H9 (cell line): ENCODE results near the gene CEP120. TPM values are rescaled to one million over a fixed set of nuclear protein-coding genes. Genes with fewer than 3 reads are reported as not detected.

Experiments
- DNase-seq: peaks from one replicate; pipeline ENCODE4 v3.0.0-alpha.2; 2017
- H2AFZ ChIP-seq: one replicate; pipeline ENCODE4 v1.6.1; 2013; ENCODE audit warnings: mild to moderate bottlenecking, low read length, control low read depth, moderate library complexity
- H2AK5ac ChIP-seq: 2 replicates; pipeline ENCODE4 v1.6.1; 2013; ENCODE audit warnings: low read length, control low read depth, mixed read lengths; ENCODE audit not compliant: insufficient read length
- H2BK120ac ChIP-seq: one replicate; pipeline ENCODE4 v1.6.1; 2013; ENCODE audit warnings: low read depth, mild to moderate bottlenecking, low read length, control low read depth, inconsistent platforms; ENCODE audit not compliant: poor library complexity, severe bottlenecking
- H2BK12ac ChIP-seq: 2 replicates; pipeline ENCODE4 v1.6.1; 2013; ENCODE audit warnings: low read length, control low read depth, mixed read lengths, low read depth; ENCODE audit not compliant: insufficient read length
- H2BK15ac ChIP-seq: 2 replicates; pipeline ENCODE4 v1.6.1; 2013; ENCODE audit warnings: low read depth, low read length, control low read depth
- H2BK20ac ChIP-seq: one replicate; pipeline ENCODE4 v1.6.1; 2013; ENCODE audit warnings: low read depth, mild to moderate bottlenecking, low read length, control low read depth, inconsistent platforms; ENCODE audit not compliant: poor library complexity, severe bottlenecking
- H2BK5ac ChIP-seq: 2 replicates; pipeline ENCODE4 v1.6.1; 2013; ENCODE audit warnings: low read length, control low read depth, mixed read lengths; ENCODE audit not compliant: insufficient read length
- H3K14ac ChIP-seq: 2 replicates; pipeline ENCODE4 v1.6.1; 2013; ENCODE audit warnings: low read length, control low read depth; ENCODE audit not compliant: insufficient read depth
- H3K18ac ChIP-seq: 2 replicates; pipeline ENCODE4 v1.6.1; 2013; ENCODE audit warnings: low read depth, mild to moderate bottlenecking, mixed read lengths, low read length, control low read depth; ENCODE audit not compliant: insufficient read length
- H3K23ac ChIP-seq: 2 replicates; pipeline ENCODE4 v1.6.1; 2013; ENCODE audit warnings: low read length, control low read depth, mixed read lengths, low read depth; ENCODE audit not compliant: insufficient read length
- H3K23me2 ChIP-seq: 2 replicates; pipeline ENCODE4 v1.6.1; 2013; ENCODE audit warnings: low read depth, mild to moderate bottlenecking, mixed read lengths, low read length, control low read depth; ENCODE audit not compliant: insufficient read length, poor library complexity, severe bottlenecking
- H3K27ac ChIP-seq: 2 replicates; pipeline ENCODE4 v1.5.1; 2013; ENCODE audit warnings: low read length, control low read depth, mixed read lengths, low read depth; ENCODE audit not compliant: insufficient read length
- H3K27me3 ChIP-seq: 2 replicates; pipeline ENCODE4 v1.6.1; 2013; ENCODE audit warnings: low read length, control low read depth, inconsistent platforms; ENCODE audit not compliant: insufficient read depth
- H3K4ac ChIP-seq: 2 replicates; pipeline ENCODE4 v1.6.1; 2013; ENCODE audit warnings: low read depth, mild to moderate bottlenecking, control low read depth, inconsistent platforms, low read length, moderate library complexity
- H3K4me1 ChIP-seq: 2 replicates; pipeline ENCODE4 v1.6.1; 2013; ENCODE audit warnings: low read length, control low read depth, inconsistent platforms; ENCODE audit not compliant: insufficient read depth
- H3K4me2 ChIP-seq: 2 replicates; pipeline ENCODE4 v1.6.1; 2013; ENCODE audit warnings: low read length, control low read depth, mixed read lengths; ENCODE audit not compliant: insufficient read length, insufficient read depth
- H3K56ac ChIP-seq: 2 replicates; pipeline ENCODE4 v1.6.1; 2013; ENCODE audit warnings: low read depth, mild to moderate bottlenecking, mixed read lengths, low read length, control low read depth; ENCODE audit not compliant: insufficient read length
- H3K79me1 ChIP-seq: 2 replicates; pipeline ENCODE4 v1.6.1; 2013; ENCODE audit warnings: low read depth, mild to moderate bottlenecking, moderate library complexity, low read length, control low read depth, inconsistent platforms; ENCODE audit not compliant: insufficient read depth, poor library complexity, severe bottlenecking
- H3K79me2 ChIP-seq: 2 replicates; pipeline ENCODE4 v1.6.1; 2013; ENCODE audit warnings: low read length, control low read depth, inconsistent platforms; ENCODE audit not compliant: insufficient read depth
- H3K9ac ChIP-seq: 2 replicates; pipeline ENCODE4 v1.6.1; 2013; ENCODE audit warnings: low read length, control low read depth, mixed read lengths; ENCODE audit not compliant: insufficient read length; ENCODE audit errors: extremely low read depth
- H3K9me3 ChIP-seq: one replicate; pipeline ENCODE4 v1.6.1; 2013; ENCODE audit warnings: low read depth, low read length, inconsistent platforms; ENCODE audit not compliant: control insufficient read depth
- H3T11ph ChIP-seq: one replicate; pipeline ENCODE4 v1.6.1; 2013; ENCODE audit warnings: mild to moderate bottlenecking, low read length, control low read depth, inconsistent platforms
- H4K20me1 ChIP-seq: one replicate; pipeline ENCODE4 v1.6.1; 2013; ENCODE audit not compliant: control insufficient read depth, insufficient read length, insufficient read depth
- H4K5ac ChIP-seq: 2 replicates; pipeline ENCODE4 v1.6.1; 2013; ENCODE audit warnings: low read depth, mild to moderate bottlenecking, mixed read lengths, low read length, control low read depth; ENCODE audit not compliant: insufficient read length
- H4K8ac ChIP-seq: replicated peaks from 2 replicates; pipeline ENCODE4 v1.6.1; 2013; ENCODE audit warnings: low read length, control low read depth, mixed read lengths, low read depth; ENCODE audit not compliant: insufficient read length
- H4K91ac ChIP-seq: 2 replicates; pipeline ENCODE4 v1.6.1; 2013; ENCODE audit warnings: low read depth, mild to moderate bottlenecking, moderate library complexity, mixed read lengths, low read length, control low read depth; ENCODE audit not compliant: insufficient read length
- H3K27ac Mint-ChIP-seq, 3 experiments: 2 replicates in 2 of 3; 3 replicates in 1 of 3; pipeline ENCODE4 v1.8.0; 2020 to 2021; ENCODE audit warnings: mixed read lengths in 3 of 3, mild to moderate bottlenecking in 1 of 3, moderate library complexity in 1 of 3
- H3K27me3 Mint-ChIP-seq: 2 replicates; pipeline ENCODE4 v1.8.0; 2021; ENCODE audit warnings: low read depth, mild to moderate bottlenecking, moderate library complexity, mixed read lengths
- H3K36me3 Mint-ChIP-seq, 3 experiments: 2 replicates in 2 of 3; 3 replicates in 1 of 3; pipeline ENCODE4 v1.8.0; 2020 to 2021; ENCODE audit warnings: low read depth in 3 of 3, mixed read lengths in 3 of 3; ENCODE audit not compliant: insufficient read depth in 1 of 3
- H3K4me1 Mint-ChIP-seq, 2 experiments: 2 replicates each; pipeline ENCODE4 v1.8.0; 2020; ENCODE audit warnings: mixed read lengths in 2 of 2
- H3K4me3 Mint-ChIP-seq, 2 experiments: 2 replicates in 1 of 2; 3 replicates in 1 of 2; pipeline ENCODE4 v1.8.0; 2020 to 2021; ENCODE audit warnings: mild to moderate bottlenecking in 2 of 2, mixed read lengths in 2 of 2, moderate library complexity in 1 of 2
- H3K9me3 Mint-ChIP-seq, 2 experiments: 2 replicates in 1 of 2; 3 replicates in 1 of 2; pipeline ENCODE4 v1.8.0; 2020; ENCODE audit warnings: mild to moderate bottlenecking in 2 of 2, mixed read lengths in 2 of 2, moderate library complexity in 1 of 2
- CTCF ChIP-seq: fragments of 200-600 bp; sonication (generic); conservative IDR thresholded peaks from 3 replicates; pipeline ENCODE4 v1.8.0; 2021; ENCODE audit warnings: antibody characterized with exemption, mild to moderate bottlenecking
- WGBS: extraction: QIAGEN DNeasy Blood & Tissue Kit; methylation state at CpG from one replicate; pipeline ENCODE4 v1.1.7; 2013; ENCODE audit warnings: missing lambda C conversion rate, low lambda C conversion rate, mixed read lengths; ENCODE audit not compliant: insufficient read length; ENCODE audit errors: extremely low coverage; 5-methylcytosine and 5-hydroxymethylcytosine counted together
- total RNA-seq: library from RNA; stranded (reverse); gene quantifications from 2 replicates; pipeline ENCODE4 v1.2.1, GENCODE V29; 2021

The CEP120 gene
- total RNA-seq, 1 experiment from 2014 or later = 22.5 TPM

GRCh38 chr5:123369371-123369968 is 53.7 kb downstream of the CEP120 start:
- Histone ChIP-seq H2BK20ac (no peak overlapping the region), H2BK5ac (no peak overlapping the region), H3K14ac (no peak overlapping the region), H3K27me3 (no peaks in the 10 kb centered on the region), H2BK12ac (no peak overlapping the region), H2BK120ac (no peak overlapping the region), H3K9ac (no peak overlapping the region), H4K5ac (no peak overlapping the region), H2BK15ac (no peak overlapping the region), H3K79me2 (no peaks in the 10 kb centered on the region), H3K27ac (no peak overlapping the region), H2AK5ac (no peak overlapping the region), H3K4ac (no peak overlapping the region), H3K56ac (no peak overlapping the region), H3K4me2 (no peak overlapping the region), H4K8ac (no peak overlapping the region), H3K9me3 (no peaks in the 10 kb centered on the region), H4K91ac (no peak overlapping the region), H3T11ph (no peak overlapping the region), H3K4me1 (no peaks in the 10 kb centered on the region), H3K79me1 (no peaks in the 10 kb centered on the region), H2AFZ (no peak overlapping the region), H3K18ac (no peak overlapping the region), H3K23me2 (no peaks in the 10 kb centered on the region), H3K23ac (no peak overlapping the region), H4K20me1 (no peaks in the 10 kb centered on the region)
- H3K4me3 Mint-ChIP-seq = no peak overlapping the region
- no peak overlapping the region for H3K27ac Mint-ChIP-seq
- no peaks in the 10 kb centered on the region for H3K9me3 Mint-ChIP-seq
- peaks cover 6 to 34% (median 23%) of the 10 kb centered on the region in 3 experiments; a peak in 5 of 7 replicates for H3K36me3 Mint-ChIP-seq
- no peaks in the 10 kb centered on the region for H3K27me3 Mint-ChIP-seq
- TF ChIP-seq CTCF = no peak
- DNase-seq = no peak
- H3K4me1 Mint-ChIP-seq = no peaks in the 10 kb centered on the region
- WGBS = no CpG with 5 or more reads among the region's 1 CpG
